HG03558 (cell line): ENCODE results near the gene SWT1.
A peak's percentile ranks its signal among the peaks of the same experiment; 100 is the strongest.
"Not testable (repeated sequence)": the region's sequence is repeated elsewhere in the genome, so short reads cannot be mapped to it uniquely, and the experiment has no call there.

Source experiments
- ATAC-seq: cut with Tn5 transposase; IDR thresholded peaks from one replicate; pipeline ENCODE4 v1.9.1; 2021; ENCODE audit warnings: moderate number of reproducible peaks; ENCODE audit not compliant: unreplicated experiment; ENCODE audit errors: extremely low read depth

Gene SWT1

GRCh38 chr1:185166106-185166505 lies 9.1 kb downstream of the SWT1 start:
- no peak for ATAC-seq

GRCh38 chr1:185170291-185170848 lies 13.4 kb downstream of the SWT1 start:
- peak; percentile 67 for ATAC-seq

GRCh38 chr1:185193756-185194155 lies 36.8 kb downstream of the SWT1 start:
- no peak for ATAC-seq

- ATAC-seq, result not testable (repeated sequence)
Measured at GRCh38 chr1:185198712-185199111, 41.7 kb downstream of the SWT1 start.

GRCh38 chr1:185200889-185201288 lies 43.9 kb downstream of the SWT1 start:
- no peak for ATAC-seq

GRCh38 chr1:185207170-185207569 lies 50.2 kb downstream of the SWT1 start:
- no peak for ATAC-seq

- no peak for ATAC-seq
Measured at GRCh38 chr1:185207980-185208602, 51.1 kb downstream of the SWT1 start.

GRCh38 chr1:185208626-185209180 lies 51.7 kb downstream of the SWT1 start:
- ATAC-seq, result no peak

- not testable (repeated sequence) for ATAC-seq
Measured at GRCh38 chr1:185209357-185209756, 52.4 kb downstream of the SWT1 start.

GRCh38 chr1:185213091-185213490 lies 56.1 kb downstream of the SWT1 start:
- ATAC-seq, result no peak

- ATAC-seq, result no peak
Measured at GRCh38 chr1:185215911-185216310, 58.9 kb downstream of the SWT1 start.

- ATAC-seq, result no peak
Measured at GRCh38 chr1:185224132-185224531, 67.2 kb downstream of the SWT1 start.

- no peak for ATAC-seq
Measured at GRCh38 chr1:185227161-185227560, 70.2 kb downstream of the SWT1 start.

GRCh38 chr1:185228979-185229378 lies 72.0 kb downstream of the SWT1 start:
- no peak for ATAC-seq

GRCh38 chr1:185229981-185230380 lies 73.0 kb downstream of the SWT1 start:
- ATAC-seq, result no peak

GRCh38 chr1:185232874-185233273 lies 75.9 kb downstream of the SWT1 start:
- no peak for ATAC-seq

- not testable (repeated sequence) for ATAC-seq
Measured at GRCh38 chr1:185234183-185234582, 77.2 kb downstream of the SWT1 start.

GRCh38 chr1:185237176-185237575 lies 80.2 kb downstream of the SWT1 start:
- not testable (repeated sequence) for ATAC-seq

- ATAC-seq, result no peak
Measured at GRCh38 chr1:185237661-185238060, 80.7 kb downstream of the SWT1 start.

- no peak for ATAC-seq
Measured at GRCh38 chr1:185238447-185238846, 81.5 kb downstream of the SWT1 start.

GRCh38 chr1:185239861-185240260 lies 82.9 kb downstream of the SWT1 start:
- ATAC-seq, result no peak

- no peak for ATAC-seq
Measured at GRCh38 chr1:185241127-185241526, 84.2 kb downstream of the SWT1 start.
